ENCODE measurements around the gene MAT1A.
"Not testable (repeated sequence)": the region's sequence is repeated elsewhere in the genome, so short reads cannot be mapped to it uniquely, and the experiment has no call there.

The MAT1A gene

DNA sequence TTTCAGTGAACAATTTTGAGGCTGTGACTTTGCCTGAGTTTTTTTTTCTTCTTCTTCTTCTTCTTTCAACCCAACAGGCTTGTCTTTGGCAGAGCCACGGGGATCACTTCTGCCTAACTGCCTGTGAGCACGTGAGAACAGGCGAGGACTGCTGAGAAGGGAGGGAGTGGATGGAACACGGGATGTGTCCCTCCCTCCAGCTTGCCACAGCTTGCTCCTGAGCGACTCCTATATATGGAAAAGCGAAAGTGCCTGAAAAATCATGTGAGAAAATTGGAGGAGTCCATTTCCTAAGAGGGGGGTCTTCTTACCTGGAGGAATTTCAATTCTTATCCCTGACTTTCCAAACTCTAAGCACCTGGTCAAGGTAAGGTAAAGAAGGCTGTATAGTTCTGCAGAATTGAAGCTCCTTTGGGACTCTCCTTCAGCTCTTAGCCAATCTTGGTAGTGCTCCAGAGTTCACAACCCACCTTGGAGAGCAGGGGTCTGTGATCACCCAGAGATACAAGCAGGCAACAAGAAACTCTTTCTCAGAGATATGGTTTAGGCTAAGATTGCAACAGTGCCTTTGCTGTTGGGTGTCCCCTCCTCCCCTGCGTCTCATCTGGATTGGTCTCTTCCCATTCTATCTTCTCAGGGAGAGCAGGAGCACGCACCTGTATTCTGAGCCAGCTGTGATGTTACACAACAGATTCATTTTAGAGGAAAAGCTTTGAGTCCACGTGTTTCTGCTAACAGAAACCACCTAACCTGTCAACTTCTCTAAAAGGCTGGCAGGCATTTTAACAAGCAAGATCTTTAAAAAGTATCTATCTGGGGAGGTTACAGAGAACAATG lies at the start of gene MAT1A:
Gene MAT1A (minus strand): TSS at position 208 of the 837 bp plus-strand sequence. CDS start 235 bp downstream, outside the sequence.
- no peak for DNase-seq

DNA sequence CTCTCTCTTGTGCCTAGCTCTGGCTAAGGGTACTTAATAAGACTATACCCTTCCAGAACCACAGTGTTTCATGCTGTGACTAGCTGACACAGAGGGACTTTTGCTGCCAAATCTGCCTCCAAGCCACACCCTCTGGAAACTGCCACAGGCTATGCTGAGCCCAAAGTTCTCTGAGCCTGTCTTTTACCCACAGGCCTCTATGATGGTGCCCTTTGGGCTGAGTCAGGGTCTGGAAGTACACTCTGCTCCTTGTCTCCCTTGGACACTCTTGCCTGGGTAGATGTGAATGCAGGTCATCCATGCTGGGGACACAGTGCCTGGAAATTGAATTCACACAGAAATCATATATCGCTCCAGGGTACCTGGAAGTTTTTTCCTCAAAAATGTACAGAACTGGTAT lies 44.5 kb upstream of the MAT1A start:
- DNase-seq, result no peak

DNA sequence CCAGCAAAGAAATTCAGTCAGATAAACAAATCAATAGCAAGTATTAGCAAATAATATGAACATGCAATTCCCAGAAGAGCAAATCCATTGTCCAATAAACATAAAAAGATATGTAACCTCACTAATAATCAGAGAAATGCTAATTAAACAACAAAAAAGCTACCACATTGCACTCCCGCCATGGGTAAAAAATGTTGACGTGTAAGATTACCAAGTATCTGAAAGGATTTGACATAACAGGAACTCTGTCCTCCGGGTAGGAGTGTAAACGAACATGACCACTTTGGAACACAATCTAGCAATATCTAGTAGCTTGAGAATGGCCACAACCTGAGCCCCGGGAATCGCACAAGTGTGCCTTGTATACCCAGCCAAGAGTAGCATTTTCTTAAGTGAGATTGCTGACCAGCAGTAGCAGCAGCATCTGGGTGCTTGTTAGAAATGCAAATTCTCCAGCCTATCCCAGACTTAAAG lies 35.5 kb upstream of the MAT1A start:
- DNase-seq, result no peak

DNA sequence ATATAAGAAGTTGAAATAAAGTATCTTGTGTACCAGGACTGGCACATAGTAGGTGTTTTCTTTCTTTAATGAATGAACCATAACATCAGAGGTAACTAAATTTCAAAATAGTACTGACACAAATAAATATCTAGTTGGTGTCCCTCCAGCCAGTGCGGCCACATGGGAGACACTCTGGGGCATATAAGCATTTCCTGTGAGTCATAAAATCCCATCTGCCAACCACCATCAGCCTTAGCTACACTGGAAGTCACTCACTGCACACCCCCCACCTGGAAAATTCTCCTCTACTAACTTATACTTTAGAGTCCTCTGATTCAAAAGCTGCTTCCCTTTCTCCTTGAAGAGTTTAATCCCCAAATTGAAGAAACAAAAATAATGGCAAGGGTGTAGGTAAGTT lies 34.6 kb upstream of the MAT1A start:
- no peak for DNase-seq

DNA sequence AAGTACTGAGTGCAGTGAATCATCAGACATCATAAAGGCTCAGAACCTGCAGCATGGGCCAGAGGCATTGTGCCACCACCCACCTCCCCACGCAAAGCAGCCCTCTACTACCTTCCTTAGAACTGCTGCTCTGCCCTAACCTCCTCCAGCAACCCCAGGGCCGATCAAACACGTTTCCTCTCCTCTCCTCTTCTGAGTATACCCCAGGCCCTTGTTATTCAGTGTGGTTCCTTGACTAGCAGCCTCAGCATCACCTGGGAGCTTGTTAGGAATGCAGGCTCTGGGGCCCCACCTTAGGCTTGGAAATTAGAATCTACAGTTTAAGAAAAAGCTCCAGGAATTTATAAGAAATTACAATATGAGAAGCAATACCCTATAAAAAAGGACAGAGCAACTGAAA lies 33.9 kb upstream of the MAT1A start:
- DNase-seq, result no peak

DNA sequence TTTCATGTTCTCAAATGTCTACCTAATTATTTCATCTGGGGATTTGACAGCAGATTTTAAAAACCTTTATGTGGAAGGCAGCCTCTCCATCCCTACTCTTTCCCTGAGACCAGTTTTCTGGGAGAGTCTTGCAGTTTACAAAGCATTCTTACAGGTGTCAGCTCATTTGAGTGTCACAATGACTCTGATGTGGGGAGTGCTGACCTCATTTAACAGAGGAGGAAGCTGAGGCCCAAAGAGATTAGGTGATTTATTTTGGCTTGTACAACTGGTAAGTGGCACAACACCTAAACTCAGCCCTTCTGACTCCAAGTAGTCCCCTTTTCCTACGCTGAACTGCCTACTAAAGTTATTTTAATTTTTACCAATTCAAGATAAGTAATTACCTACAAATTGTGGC lies 33.3 kb upstream of the MAT1A start:
- DNase-seq, result no peak

DNA sequence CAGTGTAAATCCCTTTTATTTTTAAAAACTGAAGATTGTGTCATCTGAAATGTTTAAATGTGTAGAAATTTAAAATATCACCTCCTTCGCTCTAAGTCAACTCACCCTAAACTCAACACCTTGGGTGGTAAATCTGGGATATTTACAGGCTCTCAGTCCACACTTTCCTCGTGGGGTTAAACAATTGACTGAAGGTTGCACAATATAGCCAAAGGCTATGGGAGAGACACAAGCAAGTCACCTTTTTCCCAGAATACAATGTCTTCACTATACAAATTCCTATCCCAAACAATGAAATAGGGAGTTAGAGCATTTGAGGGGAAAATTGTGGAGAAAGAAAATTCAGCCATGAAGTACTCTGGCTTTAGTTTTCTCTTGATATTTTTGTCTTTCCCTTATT lies 32.7 kb upstream of the MAT1A start:
- DNase-seq, result no peak

DNA sequence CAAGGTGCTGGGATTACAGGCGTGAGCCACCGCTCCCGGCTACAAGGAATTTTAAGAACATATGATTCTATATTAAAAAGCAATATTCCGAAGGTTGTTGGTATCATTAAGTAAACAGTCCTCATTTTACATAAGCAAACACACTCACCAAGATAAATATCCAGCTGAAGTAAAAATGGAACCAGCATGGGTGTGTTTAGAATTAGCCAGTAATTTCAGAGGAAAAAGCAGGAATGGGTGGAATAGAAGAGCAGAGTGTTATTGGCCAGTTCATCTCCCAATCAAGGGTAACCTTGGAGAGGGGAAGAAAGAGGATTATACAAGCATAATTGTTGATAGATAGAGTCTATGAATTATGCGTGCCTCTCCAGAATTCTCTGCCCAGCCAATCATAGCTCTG lies 31.7 kb upstream of the MAT1A start:
- no peak for DNase-seq

DNA sequence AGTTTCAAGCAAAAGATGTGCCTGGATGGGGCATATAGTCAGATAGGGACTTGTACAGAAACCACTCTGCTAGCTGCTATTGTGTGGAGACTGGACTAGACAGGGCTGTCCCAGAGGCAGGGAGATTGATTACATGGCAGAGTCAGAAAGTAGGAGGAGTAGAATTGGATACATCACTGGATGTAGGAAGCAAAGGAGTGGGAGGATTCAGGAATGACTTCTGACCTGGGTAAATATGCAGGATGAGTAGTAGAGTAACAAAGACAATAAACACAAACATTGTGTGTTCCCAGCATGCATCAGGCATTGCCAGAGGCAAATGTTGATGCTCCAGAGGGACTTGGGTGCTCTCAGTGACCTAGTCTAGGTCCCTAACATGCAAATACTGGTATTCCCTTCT lies 30.9 kb upstream of the MAT1A start:
- no peak for DNase-seq

DNA sequence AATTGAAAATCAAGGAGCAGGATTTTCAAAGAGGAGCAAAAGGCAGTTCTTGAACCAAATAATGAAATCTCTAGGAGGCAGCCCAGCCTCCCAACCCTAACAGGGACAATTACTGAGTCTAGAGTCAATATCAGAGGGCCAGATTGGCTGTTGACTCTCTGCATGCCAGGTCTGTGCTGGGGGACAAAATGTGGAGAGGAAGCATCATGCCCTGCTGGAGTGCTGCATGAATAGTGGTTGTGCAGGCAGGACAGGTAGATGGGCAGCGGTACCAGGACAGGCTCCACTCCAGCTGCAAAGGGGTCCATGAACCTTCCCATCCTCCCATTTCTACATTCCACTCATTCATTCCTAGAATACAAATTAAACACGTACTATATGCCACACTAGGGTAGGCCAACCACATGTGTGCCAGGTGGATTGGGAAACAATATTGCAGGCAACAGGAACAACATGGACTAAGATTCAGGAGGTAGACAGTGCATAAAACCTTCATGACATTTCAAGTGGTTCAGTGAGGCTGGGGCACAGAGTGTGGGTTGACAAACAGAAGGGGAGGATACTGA lies 30.4 kb upstream of the MAT1A start:
- DNase-seq, result no peak

DNA sequence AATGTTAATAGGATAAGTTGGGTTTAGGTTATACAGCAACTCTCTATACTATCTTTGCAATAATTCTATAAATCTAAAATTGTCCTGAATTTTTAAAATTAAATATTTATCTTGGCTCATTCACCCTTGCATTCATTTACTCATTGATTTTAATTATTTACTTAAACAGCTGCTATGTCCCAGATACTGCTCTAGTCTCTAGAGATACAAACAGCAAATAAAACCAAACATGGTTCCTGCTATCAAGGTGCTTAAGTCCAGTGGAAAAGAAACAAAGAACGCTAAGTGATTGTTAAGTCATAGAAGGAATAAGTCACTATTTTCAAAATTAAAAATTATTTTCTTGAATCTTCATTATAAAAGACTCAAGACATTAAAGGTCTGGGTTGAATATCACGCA lies 29.9 kb upstream of the MAT1A start:
- no peak for DNase-seq

DNA sequence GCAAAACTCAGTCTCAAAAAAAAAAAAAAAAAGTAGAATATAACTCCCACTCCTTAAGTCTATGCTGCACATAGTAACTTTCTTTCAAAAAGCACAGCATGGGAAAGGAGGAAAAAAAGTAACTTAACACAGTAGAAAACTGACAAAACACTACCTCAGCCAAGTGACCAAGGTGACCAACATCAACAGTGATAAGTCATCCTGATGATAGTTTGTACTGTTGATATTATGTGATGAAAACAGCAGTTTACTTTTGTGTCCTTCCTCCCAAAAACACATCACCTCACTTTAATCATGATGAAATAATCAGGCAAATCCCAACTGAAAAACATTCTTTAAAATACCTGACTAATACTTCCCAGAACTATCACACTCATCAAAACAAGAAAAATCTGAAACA lies 29.3 kb upstream of the MAT1A start:
- no peak for DNase-seq

DNA sequence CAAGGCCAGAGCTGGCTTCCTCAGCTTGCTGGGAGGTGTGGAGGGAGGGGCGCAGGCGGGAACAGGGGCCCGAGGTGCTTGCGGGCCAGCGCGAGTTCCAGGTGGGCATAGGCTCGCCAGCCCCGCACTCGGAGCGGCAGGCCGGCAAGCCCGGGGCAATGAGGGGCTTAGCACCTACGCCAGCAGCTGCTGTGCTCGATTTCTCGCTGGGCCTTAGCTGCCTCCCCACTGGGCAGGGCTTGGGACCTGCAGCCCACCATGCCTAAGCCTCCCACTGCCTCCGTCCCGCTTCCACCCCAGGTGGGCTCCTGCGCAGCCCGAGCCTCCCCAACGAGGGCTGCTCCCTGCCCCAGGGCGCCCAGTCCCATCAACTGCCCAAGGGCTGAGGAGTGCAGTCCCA lies 25.9 kb upstream of the MAT1A start:
- no peak for DNase-seq

DNA sequence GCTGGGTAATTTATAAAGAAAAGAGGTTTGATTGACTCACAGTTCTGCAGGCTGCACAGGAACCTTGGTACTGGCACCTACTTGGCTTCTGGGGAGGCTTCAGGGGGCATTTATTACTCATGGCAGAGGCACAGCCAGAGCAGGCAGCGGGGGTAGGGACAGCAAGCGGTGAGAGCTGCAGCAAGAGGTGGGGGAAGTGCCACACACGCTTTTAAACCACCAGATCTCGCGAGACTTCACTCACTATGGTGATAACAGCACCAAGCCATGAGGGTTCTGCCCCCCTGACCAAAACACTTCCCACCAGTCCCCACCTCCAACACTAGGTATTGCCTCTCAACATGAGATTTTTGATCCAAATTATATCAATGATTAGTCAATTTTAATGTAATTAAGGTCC lies 24.1 kb upstream of the MAT1A start:
- no peak for DNase-seq

DNA sequence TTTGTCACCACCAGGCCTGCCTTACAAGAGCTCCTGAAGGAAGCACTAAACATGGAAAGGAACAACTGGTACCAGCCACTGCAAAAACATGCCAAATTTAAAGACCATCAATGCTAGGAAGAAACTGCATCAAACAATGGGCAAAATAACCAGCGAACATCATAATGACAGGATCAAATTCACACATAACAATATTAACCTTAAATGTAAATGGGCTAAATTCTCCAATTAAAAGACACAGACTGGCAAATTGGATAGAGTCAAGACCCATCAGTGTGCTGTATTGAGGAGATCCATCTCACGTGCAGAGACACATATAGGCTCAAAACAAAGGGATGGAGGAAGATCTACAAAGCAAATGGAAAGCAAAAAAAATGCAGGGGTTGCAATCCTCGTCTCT lies 16.5 kb upstream of the MAT1A start:
- not testable (repeated sequence) for DNase-seq

DNA sequence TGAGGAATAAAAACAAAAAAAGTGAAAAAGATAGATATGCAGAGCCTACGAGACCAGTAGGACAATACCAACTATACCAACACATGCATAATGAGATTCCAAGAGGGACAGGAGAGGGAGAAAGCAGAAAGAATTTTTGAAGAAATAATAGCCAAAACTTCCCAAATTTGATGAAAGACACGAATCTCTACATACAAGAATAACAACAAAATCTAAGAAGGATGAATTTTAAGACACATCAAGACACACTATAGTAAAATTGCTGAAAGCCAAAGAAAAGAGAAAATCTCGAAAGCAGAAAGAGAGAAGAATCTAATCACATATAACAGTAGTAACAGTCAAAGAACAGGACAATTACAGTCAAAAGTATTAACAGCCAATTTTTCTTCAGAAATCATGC lies 7.5 kb upstream of the MAT1A start:
- DNase-seq, result no peak

DNA sequence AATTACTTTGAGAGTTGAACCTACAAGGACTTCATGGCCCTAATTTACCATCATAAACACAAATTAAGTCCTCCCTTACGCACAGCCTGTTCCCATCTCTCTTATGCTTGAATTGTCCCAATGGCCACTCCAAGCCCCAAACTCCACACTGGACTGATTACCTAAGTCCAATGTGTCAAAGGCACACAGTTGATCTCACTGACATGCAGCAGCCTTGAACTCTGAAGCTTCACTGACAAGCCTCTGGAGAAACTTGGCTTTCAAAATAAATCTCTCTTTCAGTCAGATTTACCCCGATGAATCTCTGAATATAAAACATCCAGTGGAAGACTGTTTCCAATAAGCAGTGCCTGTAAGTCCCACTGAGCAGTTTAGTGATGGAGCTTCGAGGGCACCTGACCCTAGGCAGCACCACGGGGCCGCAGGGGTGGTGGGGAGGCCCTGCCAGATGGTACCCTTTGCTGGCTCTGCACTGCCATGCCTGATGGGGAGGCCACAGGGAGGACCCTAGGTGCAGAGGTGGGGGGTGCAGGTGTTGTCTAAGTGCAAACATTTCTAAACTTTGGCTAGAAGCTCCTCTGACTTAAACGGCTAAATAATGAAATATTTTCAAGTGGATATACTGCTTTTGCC lies 3.3 kb upstream of the MAT1A start:
- DNase-seq, result no peak

DNA sequence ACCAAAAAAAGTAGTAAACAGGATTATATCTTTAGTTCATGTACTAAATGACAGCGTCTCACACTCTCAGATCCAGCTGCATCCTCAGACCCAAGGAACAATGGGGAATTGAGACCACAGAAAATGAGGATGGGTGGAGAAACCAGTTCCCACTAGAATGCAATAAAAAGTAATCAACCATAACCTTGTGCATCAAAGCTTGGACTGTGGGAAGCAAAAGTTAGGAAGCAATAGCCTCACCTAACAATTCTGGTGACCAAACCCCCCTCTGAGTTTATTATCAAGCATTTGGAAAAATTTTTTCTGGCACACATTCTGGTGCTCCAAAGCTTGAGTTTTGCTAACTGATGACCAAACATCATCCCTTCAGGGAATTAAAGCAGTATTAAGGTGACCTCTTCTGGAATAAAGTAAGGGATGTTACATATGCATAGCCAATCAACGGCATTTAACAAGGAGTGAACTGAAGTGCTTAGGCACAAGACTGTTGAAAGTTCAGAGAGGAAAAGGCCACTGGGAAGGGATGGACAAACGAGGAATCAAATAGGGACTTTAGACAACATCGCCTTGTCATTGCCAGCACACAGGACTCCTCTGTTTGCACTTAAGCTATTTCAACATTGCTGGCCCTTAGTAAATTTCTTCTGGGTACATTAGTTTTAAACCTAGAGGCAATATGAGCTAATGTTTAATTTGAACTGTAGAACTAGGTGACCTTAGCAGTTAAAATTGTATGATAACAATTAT lies 1.2 kb upstream of the MAT1A start:
- no peak for DNase-seq

DNA sequence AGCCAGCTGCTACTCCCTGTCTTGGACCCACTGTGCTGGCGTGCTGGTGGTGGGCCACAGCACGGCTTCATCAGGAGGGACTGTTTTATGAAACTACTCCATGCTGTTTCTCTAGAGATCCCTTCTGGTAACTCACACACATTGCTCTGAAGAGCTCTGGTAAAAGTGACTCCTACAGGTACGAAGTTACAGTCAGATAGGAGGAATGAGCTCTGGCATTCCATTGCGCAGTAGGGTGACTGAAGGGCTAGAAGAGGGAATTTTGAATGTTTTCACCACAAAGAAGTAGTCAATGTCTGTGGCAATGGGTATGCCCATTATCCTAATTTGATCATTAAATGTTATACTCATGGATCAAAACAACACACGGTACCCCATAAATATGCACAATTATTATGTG lies 609 bp downstream of the MAT1A start:
- DNase-seq, result no peak

DNA sequence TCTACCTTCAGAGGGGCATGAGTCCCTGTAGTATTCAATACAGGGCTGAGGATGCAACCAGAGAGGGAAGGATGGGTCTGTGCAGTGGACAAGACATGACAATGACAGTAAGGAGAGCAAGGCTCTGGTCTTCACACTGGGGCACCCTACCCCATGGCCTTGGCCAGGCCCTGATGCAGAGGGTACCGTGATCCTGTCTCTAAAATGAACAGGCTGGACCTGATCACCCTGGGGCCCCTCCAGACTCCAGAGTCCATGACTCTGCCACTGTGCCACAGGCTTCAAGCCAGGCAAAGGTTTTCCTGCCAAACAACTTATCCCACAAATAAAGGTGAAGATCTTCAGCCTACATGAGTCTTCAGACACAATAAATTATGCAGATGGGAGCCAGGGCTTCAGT lies 4.9 kb downstream of the MAT1A start:
- DNase-seq, result no peak

DNA sequence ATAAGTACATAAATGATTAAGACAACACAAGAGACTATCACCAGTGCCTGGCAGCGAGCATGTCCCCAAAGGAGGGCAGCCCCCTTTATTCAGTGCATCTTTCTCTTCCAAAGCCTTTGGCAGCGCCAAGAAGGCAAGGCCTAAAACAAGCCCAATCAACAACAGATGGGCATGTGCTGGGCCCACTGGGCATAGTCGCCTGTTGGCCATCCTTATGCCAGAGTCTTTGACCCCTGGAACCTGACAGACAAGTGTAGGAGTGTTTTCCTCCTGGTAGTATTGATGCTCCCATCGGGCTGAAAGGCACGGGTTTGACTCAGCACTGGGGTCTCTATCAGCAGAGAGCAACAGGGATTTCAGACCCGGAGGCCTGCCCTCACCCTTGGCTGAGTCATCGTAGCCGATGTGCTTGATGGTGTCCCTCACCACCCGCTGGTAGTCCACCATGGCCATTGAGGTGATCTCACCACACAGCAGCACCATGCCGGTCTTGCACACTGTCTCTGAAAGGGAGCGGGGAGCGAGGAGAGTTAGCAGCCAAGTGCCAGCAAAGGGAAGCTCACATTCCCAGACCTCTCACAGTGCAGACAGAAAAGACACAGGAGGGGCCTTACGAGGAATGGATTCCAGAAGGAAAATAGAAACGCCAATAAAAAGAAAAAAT lies 5.8 kb downstream of the MAT1A start:
- no peak for DNase-seq

DNA sequence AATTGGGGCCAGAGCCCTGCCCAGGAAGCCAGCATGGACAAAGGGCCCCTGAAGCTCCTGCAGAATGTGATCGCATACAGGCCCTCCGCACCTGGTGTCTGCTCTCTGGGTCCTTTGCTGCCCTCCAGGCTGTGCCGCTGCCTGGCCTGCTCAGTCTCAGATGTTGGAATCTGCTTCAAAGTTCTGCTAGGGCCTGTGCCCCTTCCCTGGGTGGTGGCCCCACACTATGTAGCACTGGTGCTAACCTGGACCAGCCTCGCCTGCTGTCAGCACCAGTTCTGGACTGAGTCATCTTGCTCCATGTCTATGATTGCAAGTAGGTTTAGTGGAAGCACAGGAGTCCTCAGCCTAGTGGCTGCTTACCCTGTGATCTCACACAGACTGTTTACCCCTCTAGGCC lies 6.3 kb downstream of the MAT1A start:
- no peak for DNase-seq
